ENCODE data around the gene LITAFD.
"Not testable (repeated sequence)": the region's sequence is repeated elsewhere in the genome, so short reads cannot be mapped to it uniquely, and the experiment has no call there.

LITAFD gene

DNA sequence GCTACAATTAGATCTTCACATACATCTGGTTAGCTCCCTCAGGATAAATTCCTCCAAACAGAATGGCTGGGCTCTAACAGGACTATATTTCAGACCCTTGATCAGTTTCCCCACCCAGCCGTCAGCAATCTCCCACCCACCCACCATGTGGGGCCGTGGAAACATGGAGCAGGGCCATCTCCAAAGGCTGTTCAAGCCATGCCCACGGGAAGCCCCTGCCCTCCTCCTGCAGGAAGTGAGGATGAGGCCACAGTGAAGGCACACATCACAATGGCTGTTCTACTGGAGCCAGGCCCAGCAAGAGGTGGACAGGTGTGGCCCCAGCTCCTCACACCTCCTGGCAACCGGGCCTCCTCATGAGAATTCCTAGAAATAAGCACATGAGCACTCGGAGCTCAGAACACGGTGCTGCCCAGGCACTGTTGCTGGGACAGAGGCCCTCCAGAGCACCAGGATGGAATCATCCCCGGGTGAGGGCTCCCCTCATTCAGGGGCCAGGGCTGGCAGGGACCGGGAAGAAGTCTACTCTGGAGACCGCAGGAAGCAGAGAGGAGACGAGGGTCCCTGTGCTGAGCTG is at the start of gene LITAFD:
TSS of gene LITAFD (plus strand) at position 311 of the 577 bp plus-strand sequence. CDS start 2,005 bp downstream, outside the sequence.
- no peak for DNase-seq
- ATAC-seq = no peak

- no peak for DNase-seq
- no peak for ATAC-seq
Measured at GRCh38 chr16:8832717-8833105, 49.4 kb upstream of the LITAFD start.

DNA sequence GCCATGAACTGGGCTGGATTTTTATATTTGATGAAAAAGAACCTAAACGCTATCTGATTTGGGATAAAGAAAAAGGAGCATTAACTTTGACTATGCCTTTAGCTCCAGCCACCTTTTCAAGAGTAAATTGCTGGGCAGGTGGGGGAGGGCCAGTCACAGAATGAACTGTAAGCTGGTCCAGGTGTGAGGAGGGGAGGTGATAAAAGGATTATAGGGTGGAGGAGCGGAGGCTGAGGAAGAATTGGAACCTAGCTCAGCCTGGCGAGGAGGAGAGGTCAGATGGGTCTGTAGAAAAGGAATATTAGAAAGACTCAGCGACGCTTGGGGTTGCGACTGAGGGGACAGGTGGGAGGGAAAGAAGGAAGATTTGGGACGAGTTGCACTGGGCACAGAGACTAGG is 45.4 kb upstream of the LITAFD start:
- not testable (repeated sequence) for DNase-seq, ATAC-seq

DNA sequence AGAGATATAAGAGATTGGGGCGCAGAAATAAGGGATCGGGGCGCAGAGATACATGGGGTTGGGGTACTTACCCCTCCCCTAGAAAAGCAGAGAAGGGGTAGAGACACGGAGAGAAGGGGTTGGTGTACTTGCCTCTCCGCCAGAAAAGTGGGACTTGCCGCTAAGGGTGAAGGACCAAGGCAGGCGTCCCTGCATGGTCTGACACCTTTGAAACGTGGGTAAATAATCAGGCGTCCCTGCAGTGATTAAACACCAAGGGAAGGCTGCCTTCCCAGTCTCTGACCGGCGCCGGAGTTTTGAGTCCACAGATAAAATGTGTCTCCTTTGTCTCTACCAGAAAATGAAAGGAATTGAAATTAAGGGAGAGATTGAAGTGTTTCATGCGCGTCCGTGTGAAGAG is 44.6 kb upstream of the LITAFD start:
- not testable (repeated sequence) for DNase-seq, ATAC-seq

GRCh38 chr16:8842016-8842415 is 40.1 kb upstream of the LITAFD start:
- not testable (repeated sequence) for ATAC-seq, DNase-seq

GRCh38 chr16:8843296-8843695 is 38.9 kb upstream of the LITAFD start:
- not testable (repeated sequence) for ATAC-seq, DNase-seq

- DNase-seq (no peak), ATAC-seq (no peak)
Measured at GRCh38 chr16:8845699-8846298, 36.4 kb upstream of the LITAFD start.

GRCh38 chr16:8846401-8846932 is 35.7 kb upstream of the LITAFD start:
- DNase-seq (no peak), ATAC-seq (no peak)

DNA sequence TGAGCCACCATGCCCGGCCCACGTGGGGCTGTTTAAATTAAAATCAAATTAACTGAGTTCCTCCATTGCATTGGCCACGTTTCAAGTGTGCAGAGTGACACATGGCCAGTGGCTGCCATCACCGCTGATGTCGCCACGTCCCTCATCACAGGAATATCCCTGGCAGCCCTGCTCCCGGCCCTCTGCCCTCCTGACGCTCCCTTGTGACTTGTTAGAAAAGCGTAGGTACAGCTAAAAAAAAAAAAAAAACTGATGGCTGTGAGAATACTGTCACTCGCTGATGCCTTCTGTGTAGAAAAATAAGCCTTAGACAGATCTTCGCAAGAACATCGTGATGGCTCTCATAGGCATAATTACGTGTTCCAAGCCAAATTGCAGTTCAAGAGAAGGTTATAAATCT is 35.0 kb upstream of the LITAFD start:
- no peak for ATAC-seq
- no peak for DNase-seq

DNA sequence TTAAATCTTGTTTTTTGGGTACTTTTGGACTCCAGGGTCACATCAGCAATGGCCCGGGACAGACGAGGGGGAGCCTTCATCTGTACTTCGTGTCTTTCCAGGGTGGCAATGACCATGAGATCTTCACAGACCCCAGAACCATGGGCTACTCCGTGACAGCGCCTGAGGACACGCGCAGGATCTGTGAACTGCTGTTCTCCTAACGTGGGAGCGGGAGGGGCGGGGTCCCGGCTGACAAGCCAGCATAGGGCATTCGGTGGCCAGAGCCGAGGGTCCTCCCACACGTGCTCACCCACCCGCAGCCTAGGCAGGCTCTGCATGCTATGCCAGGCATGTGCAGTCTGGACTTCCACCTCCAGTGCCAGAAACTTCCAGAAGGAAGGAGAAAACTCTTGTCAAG is 34.5 kb upstream of the LITAFD start:
- no peak for DNase-seq
- ATAC-seq = no peak

DNA sequence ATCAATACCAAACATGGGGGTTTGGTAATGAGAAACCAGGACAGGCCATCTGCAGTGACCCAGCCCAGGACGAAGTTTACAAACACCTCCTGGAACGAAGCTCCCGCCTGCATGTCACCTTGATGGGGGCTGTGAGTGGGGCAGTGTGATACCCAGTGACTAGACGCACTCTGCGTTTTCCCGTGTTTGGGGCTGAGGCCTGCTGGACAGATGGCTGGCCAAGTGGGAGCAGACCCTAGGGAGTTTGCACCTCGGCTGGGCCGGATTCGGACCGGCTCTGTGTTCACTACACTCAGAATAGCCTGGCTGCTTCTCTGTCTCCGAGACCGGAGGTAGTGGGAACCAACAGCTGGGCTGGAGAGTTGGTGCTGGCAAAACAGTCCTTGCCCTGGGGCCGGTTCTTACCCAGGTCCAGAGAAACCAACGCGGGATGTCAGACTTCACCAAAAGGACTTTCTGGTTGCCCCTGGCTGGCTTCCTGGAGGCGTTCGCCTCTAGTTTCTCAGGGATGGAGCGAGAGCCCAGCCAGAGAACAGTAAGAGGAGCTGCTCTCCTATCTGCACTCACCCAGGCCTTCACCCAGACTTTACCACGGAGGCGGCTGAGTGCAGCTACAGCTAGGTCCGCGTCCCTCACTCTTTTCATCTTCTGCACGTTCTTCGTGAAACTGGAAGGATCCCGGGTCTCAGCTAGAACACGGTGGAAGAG is 33.8 kb upstream of the LITAFD start:
- DNase-seq (no peak), ATAC-seq (no peak)

- no peak for DNase-seq
- ATAC-seq = no peak
Measured at GRCh38 chr16:8848939-8849391, 33.2 kb upstream of the LITAFD start.

GRCh38 chr16:8849411-8850011 is 32.6 kb upstream of the LITAFD start:
- no peak for DNase-seq
- no peak for ATAC-seq

DNA sequence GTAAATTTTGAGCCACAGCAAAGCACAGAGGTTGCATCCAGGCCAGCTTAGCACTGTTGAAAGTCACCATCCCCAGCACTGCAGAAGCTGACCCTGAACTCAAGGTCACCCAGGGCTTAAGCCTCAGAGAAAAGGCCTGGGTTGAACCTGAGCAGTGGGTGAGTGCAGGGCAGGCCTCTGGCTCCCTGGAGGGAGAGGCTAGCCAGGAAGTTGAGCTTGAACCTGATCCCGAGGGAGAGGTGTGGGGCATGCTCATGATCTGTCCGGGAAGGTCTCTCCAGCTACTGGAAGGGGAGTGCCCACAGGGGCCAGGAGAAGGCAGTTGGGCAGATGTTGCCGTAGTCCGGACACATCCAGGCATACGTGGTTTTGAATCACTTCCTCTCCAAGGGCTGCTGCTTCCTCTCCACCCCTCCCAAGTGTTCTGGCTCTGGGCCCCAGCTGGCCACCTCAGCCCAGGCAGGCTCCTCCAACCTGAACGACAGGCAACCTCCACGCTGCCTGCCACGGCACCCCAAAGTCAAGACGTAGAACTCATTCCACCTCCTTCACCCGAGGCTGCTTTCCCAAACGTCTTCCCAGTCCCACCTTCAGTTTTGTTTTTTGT is 31.8 kb upstream of the LITAFD start:
- DNase-seq (no peak), ATAC-seq (no peak)

DNA sequence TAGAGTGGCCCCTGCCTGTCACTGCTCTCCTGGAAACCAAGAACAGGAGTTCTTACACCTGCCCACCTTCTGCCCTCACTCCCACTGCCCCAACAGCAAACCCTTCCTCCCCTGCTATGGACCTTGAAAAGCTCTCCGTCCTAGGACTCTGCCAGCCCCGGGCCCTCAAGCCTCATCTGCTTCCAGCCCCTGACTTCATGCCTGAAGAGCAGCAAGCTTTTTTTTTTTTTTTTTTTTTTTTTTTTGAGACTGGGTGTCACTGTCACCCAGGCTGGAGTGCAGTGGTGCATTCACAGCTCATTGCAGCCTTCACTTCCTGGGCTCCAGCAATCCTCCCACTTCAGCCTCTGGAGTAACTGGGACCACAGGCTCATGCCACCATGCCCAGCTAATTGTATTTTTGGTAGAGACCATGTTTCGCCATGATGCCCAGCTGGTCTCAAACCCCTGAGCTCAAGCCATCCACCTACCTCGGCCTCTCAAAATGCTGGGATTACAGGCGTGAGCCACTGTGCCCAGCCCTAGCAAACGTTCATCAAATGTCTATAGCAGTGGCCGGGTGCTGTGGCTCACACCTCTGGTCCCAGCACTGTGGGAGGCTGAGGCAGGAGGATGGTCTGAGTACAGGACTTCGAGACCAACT is 30.3 kb upstream of the LITAFD start:
- no peak for DNase-seq
- no peak for ATAC-seq

GRCh38 chr16:8852534-8852933 is 29.6 kb upstream of the LITAFD start:
- ATAC-seq = no peak
- no peak for DNase-seq

GRCh38 chr16:8853150-8853549 is 29.0 kb upstream of the LITAFD start:
- ATAC-seq (no peak), DNase-seq (no peak)

GRCh38 chr16:8853611-8854010 is 28.5 kb upstream of the LITAFD start:
- no peak for ATAC-seq
- no peak for DNase-seq

GRCh38 chr16:8854298-8854948 is 27.7 kb upstream of the LITAFD start:
- DNase-seq (no peak), ATAC-seq (no peak)

DNA sequence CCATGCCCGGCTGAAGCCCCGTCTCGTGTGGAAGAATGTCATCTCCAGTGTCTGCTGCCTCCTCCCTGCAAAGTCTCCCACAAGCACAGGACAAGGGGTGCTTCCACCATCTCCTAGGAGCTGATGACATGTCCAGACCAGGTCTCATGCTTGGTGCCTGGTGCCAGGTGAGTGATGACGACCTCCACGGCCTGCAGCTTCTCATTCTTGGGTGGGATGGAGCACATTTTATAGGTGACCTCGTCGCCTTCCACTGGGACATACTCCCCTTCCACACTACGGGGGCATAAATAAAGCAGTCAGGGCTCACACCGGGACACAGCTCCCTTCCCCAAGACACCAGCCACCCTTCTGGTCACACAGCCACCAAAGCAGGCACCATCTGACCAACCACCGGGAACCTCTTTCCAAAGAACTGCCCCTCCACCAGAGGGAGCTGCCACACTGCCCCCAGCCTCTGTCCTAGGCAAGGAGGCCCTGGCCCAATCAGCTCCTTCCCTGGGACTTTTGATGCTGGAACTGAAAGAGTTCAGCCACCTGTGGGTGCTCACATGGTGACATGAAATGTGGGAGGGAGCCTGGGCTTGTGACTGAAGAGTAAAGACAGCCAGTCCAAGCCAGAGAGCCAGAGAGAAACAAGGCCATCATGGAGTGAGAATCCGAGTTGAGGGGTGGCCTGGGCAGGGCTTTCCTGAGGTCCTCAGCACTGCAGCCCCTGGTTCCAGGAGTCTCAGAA is 26.9 kb upstream of the LITAFD start:
- DNase-seq = no peak
- no peak for ATAC-seq

- DNase-seq = no peak
- no peak for ATAC-seq
Measured at GRCh38 chr16:8855972-8856371, 26.2 kb upstream of the LITAFD start.

All from stimulated activated naive CD8-positive, alpha-beta T cell treated with anti-CD3 and anti-CD28 coated beads, Interleukin-15, Interleukin-2, amounts not matched to agents 100 U/mL and 50 U/mL, for 24 hours (primary cell).